HG03378 (cell line): Measurements from ENCODE around the gene CDK14.

Experiments used
- ATAC-seq: cut with Tn5 transposase; IDR thresholded peaks from one replicate; pipeline ENCODE4 v1.9.1; 2021; ENCODE audit warnings: mild to moderate bottlenecking, moderate library complexity; ENCODE audit not compliant: unreplicated experiment

The CDK14 gene

GRCh38 chr7:90933041-90933440, 336.9 kb downstream of the CDK14 start:
- no peak for ATAC-seq

- no peak for ATAC-seq
These were observed 337.9 kb downstream of the CDK14 start for GRCh38 chr7:90933984-90934383.

GRCh38 chr7:90938371-90938770, 342.2 kb downstream of the CDK14 start:
- ATAC-seq, result peak; percentile 55

- ATAC-seq, result no peak
These were observed 343.5 kb downstream of the CDK14 start for GRCh38 chr7:90939666-90940065.

- ATAC-seq, result no peak
These were observed 347.9 kb downstream of the CDK14 start for GRCh38 chr7:90944021-90944420.

GRCh38 chr7:90945104-90945787, 349.1 kb downstream of the CDK14 start:
- no peak for ATAC-seq

GRCh38 chr7:90946730-90947501, 350.8 kb downstream of the CDK14 start:
- ATAC-seq, result no peak

- ATAC-seq, result no peak
These were observed 352.0 kb downstream of the CDK14 start for GRCh38 chr7:90948085-90948484.

- ATAC-seq, result no peak
These were observed 355.1 kb downstream of the CDK14 start for GRCh38 chr7:90951229-90951628.

GRCh38 chr7:90951986-90952954, 356.1 kb downstream of the CDK14 start:
- ATAC-seq, result no peak

- ATAC-seq, result no peak
These were observed 359.6 kb downstream of the CDK14 start for GRCh38 chr7:90955641-90956207.

- no peak for ATAC-seq
These were observed 361.8 kb downstream of the CDK14 start for GRCh38 chr7:90957883-90958282.

GRCh38 chr7:90958647-90959046, 362.5 kb downstream of the CDK14 start:
- ATAC-seq, result no peak

- peak; percentile 64 for ATAC-seq
These were observed 365.1 kb downstream of the CDK14 start for GRCh38 chr7:90961037-90961725.

- no peak for ATAC-seq
These were observed 369.1 kb downstream of the CDK14 start for GRCh38 chr7:90965211-90965610.

GRCh38 chr7:90966346-90966745, 370.2 kb downstream of the CDK14 start:
- no peak for ATAC-seq

- no peak for ATAC-seq
These were observed 372.8 kb downstream of the CDK14 start for GRCh38 chr7:90968871-90969270.

- ATAC-seq, result no peak
These were observed 376.9 kb downstream of the CDK14 start for GRCh38 chr7:90972906-90973550.

GRCh38 chr7:90977056-90977455, 380.9 kb downstream of the CDK14 start:
- no peak for ATAC-seq

GRCh38 chr7:90980545-90980944, 384.4 kb downstream of the CDK14 start:
- ATAC-seq, result no peak
